ENCODE data around the gene NR1D1.

- TF ChIP-seq POLR2AphosphoS5 (IDR thresholded peaks at IDR 0.05; ENCODE audit: low read depth) (no peak), CTCF (IDR thresholded peaks at IDR 0.05; ENCODE audit: insufficient read depth, low read length) (no peak), GABPA (IDR thresholded peaks at IDR 0.05; ENCODE audit: low read depth) (no peak)
Observed at GRCh38 chr17:40105861-40106759, 5.7 kb upstream of the NR1D1 start.

All from HL-60 (cell line).